MM.1S (cell line): ENCODE results near the gene SERPINA3.

Source experiments
- CTCF ChIP-seq: fragments of 300-600 bp; sonication (generic); IDR thresholded peaks from 2 replicates; pipeline ENCODE4 v1.5.1; 2016; ENCODE audit warnings: antibody characterized with exemption, low read length, mixed read lengths
- EZH2 ChIP-seq: fragments of 300-600 bp; sonication (generic); optimal IDR thresholded peaks from 2 replicates; pipeline ENCODE3; 2017; ENCODE audit warnings: low read depth, mild to moderate bottlenecking, antibody characterized with exemption, low read length, mixed read lengths

GRCh38 chr14:94582199-94582750 is 29.9 kb upstream of the SERPINA3 start:
- TF ChIP-seq CTCF: no peak
- TF ChIP-seq EZH2: no peak
